CD4-positive, alpha-beta T cell (primary cell): Measurements from ENCODE around the gene CPED1. TPM values are rescaled to one million over a fixed set of nuclear protein-coding genes. Genes with fewer than 3 reads are reported as not detected.

Source experiments
- ATAC-seq: fragments of 200-7000 bp; cut with Tn5 transposase; one replicate; pipeline ENCODE4 v1.10.0; 2022; ENCODE audit warnings: mild to moderate bottlenecking; ENCODE audit not compliant: poor library complexity
- CTCF ChIA-PET: fragments of 350-600 bp; sonication (Branson Sonifier 250); formaldehyde crosslinking; loops from one replicate; lab custom pipeline; 2021; ENCODE audit warnings: antibody characterized with exemption, inconsistent platforms; lab: Charles Lee
- POLR2A ChIA-PET: fragments of 350-600 bp; sonication (Branson Sonifier 250); formaldehyde crosslinking; loops from one replicate; lab custom pipeline; 2021; ENCODE audit warnings: antibody characterized with exemption, inconsistent platforms; lab: Charles Lee
- DNase-seq, 14 experiments: peaks; one replicate each; pipeline ENCODE4 v3.0.0-alpha.2; 2013 to 2020; ENCODE audit warnings: mixed read lengths in 2 of 14
- H3K27ac ChIP-seq, 2 donors: one replicate each; pipeline versions ENCODE4 v1.5.1 to v1.7.0; 2013; ENCODE audit warnings: low read length in 2 of 2, low read depth in 1 of 2, mild to moderate bottlenecking in 1 of 2
- H3K27me3 ChIP-seq, 2 experiments: 1 replicate in 1 of 2; 2 replicates in 1 of 2; pipeline versions ENCODE4 v1.6.1 to v1.7.0; 2013; ENCODE audit warnings: low read length in 2 of 2, control low read depth in 1 of 2, mild to moderate bottlenecking in 1 of 2, moderate library complexity in 1 of 2; ENCODE audit not compliant: insufficient read depth in 2 of 2, control insufficient read depth in 1 of 2
- H3K36me3 ChIP-seq: one replicate; pipeline ENCODE4 v1.6.1; 2013; ENCODE audit warnings: low read length, control low read depth; ENCODE audit not compliant: insufficient read depth
- H3K4me1 ChIP-seq: one replicate; pipeline ENCODE4 v1.6.1; 2013; ENCODE audit warnings: low read length, control low read depth; ENCODE audit not compliant: insufficient read depth
- H3K4me3 ChIP-seq: one replicate; pipeline ENCODE4 v1.5.1; 2013; ENCODE audit warnings: mild to moderate bottlenecking, low read length, moderate library complexity
- H3K9me3 ChIP-seq, 2 experiments: 1 replicate in 1 of 2; 2 replicates in 1 of 2; pipeline versions ENCODE4 v1.6.1 to v1.7.0; 2013; ENCODE audit warnings: low read length in 2 of 2, mild to moderate bottlenecking in 2 of 2, control low read depth in 1 of 2, moderate library complexity in 1 of 2; ENCODE audit not compliant: control insufficient read depth in 1 of 2, insufficient read depth in 1 of 2
- H3K27ac Mint-ChIP-seq: one replicate; pipeline ENCODE4 v1.8.0; 2020; ENCODE audit warnings: mixed read lengths
- H3K27me3 Mint-ChIP-seq: one replicate; pipeline ENCODE4 v1.8.0; 2021; ENCODE audit warnings: mixed read lengths
- H3K36me3 Mint-ChIP-seq: one replicate; pipeline ENCODE4 v1.8.0; 2021; ENCODE audit warnings: low read depth, mixed read lengths
- H3K4me1 Mint-ChIP-seq: one replicate; pipeline ENCODE4 v1.8.0; 2021; ENCODE audit warnings: low read depth, mixed read lengths
- H3K4me3 Mint-ChIP-seq: one replicate; pipeline ENCODE4 v1.8.0; 2020; ENCODE audit warnings: mild to moderate bottlenecking, mixed read lengths
- H3K9me3 Mint-ChIP-seq: one replicate; pipeline ENCODE4 v1.8.0; 2020; ENCODE audit warnings: mixed read lengths
- CTCF ChIP-seq: fragments of 200-600 bp; IDR thresholded peaks from one replicate; pipeline ENCODE4 v1.8.0; 2022; ENCODE audit warnings: antibody characterized with exemption, mild to moderate bottlenecking
- intact Hi-C, 2 experiments: fragments of 100-400 bp; cut with DNase I in 1 of 2; cut with micrococcal nuclease in 1 of 2; formaldehyde crosslinking; loops; one replicate each; pipeline versions ENCODE4 v1.15.1 to v1.9.0; 2023 to 2025; cut with DNase I, micrococcal nuclease
- total RNA-seq, 174 experiments: library from RNA in 2 of 174; stranded (reverse) in 2 of 174; gene quantifications; one replicate each; pipeline ENCODE4 v1.2.3 and lab custom pipeline; 2021 to 2026

CPED1 gene
- total RNA-seq, 2 experiments from 2014 or later = 0.08 to 0.19 TPM

DNA sequence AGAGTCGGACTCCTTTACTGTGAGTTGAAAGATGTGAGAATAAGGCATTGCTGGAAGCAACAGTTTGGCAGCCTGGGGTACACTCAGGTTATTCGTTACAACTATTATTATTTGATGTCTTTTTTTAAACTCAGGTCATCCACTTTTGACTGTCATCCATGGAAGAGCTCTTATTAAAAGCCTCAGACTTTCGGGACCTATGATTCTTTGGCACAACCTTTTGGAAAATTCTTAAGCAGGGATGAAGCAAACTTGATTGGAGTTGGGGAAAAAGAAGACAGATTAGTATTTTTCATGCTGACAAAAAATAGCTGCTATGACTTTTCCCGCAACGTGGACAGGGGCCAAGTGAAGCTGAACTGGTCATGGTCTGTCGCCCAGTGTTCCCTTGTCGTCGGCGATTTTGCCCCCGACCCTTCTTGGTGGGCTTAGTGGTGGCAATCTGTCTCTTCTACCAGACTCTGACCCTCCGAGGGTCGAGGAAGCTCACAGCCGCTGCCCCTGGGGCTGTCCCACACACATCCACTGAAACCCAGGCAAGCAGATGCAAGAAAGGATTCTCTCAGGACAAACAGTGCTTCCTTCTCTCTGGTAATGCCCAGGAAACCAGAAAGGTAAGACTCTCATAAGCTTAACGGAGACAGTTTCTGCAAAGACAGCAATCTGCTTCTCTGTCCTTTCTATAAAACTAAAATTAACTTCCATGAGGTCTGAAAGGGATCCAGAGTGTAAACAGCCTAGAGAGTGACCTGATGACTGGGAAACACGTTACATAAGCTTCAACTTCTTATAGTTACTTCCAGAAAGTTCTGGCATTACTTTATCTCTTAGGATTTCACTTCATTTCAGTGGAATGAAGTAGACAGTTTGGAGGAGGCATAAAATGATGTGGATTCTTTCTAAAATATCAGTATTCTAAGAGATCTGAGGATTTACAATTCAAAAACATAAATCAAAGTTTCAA lies 1.0 kb downstream of the CPED1 start:
- H3K4me1 Mint-ChIP-seq = peaks cover 28% of the 10 kb centered on the region
- no peak overlapping the region for H3K4me3 Mint-ChIP-seq
- H3K27ac ChIP-seq = no peak overlapping the region
- H3K9me3 Mint-ChIP-seq = no peaks in the 10 kb centered on the region
- H3K27me3 ChIP-seq = peaks cover 25 to 57% of the 10 kb centered on the region in 2 experiments
- POLR2A ChIA-PET = interaction anchor here (0.7 to 0.9 kb wide), 3 partner anchors 10 to 39 kb away, joined by 3 to 4 read pairs (median 3); partner anchors contain the start of gene ING3
- H3K27me3 Mint-ChIP-seq = peaks cover 70% of the 10 kb centered on the region
- no peak overlapping the region for H3K27ac Mint-ChIP-seq
- no peak for ATAC-seq
- no peak overlapping the region for H3K4me3 ChIP-seq
- H3K36me3 ChIP-seq = no peaks in the 10 kb centered on the region
- no peak for TF ChIP-seq CTCF
- peaks cover 20% of the 10 kb centered on the region for H3K4me1 ChIP-seq
- no peaks in the 10 kb centered on the region for H3K36me3 Mint-ChIP-seq
- no peaks in the 10 kb centered on the region for H3K9me3 ChIP-seq
- CTCF ChIA-PET = interaction anchor here (1.6 to 2.9 kb wide), 2 partner anchors 10 to 87 kb away, joined by 5 to 8 read pairs; no protein-coding TSS in a partner anchor
- no peak for DNase-seq
- intact Hi-C loops = loop anchor here in 1 of 2 experiments (5.0 to 10.0 kb wide), 2 partner anchors 405 to 558 kb away; partner anchors contain the start of gene FAM3C

DNA sequence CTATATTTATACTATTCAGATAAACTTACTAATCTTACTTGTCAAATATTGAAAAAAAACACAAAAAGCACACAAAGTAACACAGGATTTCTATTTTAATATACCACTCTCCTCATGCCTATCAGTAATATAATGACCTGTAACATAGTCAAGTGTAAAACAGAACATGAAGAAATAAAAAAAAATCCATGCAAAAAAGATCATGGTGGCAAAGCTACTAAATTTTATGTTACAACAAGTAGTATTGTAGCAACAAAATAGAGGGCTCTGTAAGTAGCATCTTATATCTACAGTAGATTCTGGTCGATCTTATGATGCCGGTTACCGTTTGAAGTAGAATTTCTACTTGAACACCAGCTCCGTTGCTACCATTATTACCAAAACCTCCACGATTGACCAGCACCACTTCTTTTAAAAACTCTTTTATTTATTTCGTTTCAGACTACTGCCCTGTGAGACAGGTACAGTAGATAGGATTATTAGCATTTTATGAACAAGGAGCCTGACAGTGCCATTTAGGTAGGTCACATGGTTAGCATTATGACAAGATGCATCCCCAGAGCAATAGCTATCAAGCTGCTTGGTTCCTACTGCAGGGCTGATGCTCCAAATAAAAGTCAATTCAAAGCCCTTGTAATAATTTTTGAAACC lies 2.1 kb downstream of the CPED1 start:
- H3K36me3 Mint-ChIP-seq = no peaks in the 10 kb centered on the region
- no peaks in the 10 kb centered on the region for H3K36me3 ChIP-seq
- no peak overlapping the region for H3K27ac Mint-ChIP-seq
- no peak for TF ChIP-seq CTCF
- intact Hi-C loops = no loop called here
- ATAC-seq (no peak), DNase-seq (no peak)
- H3K27me3 ChIP-seq = peaks cover 25 to 56% of the 10 kb centered on the region in 2 experiments
- H3K27ac ChIP-seq = no peak overlapping the region
- ChIA-PET CTCF (no interaction called here), POLR2A (interaction anchor here (0.7 kb wide), 1 partner anchor 39 kb away, joined by 3 read pairs; no protein-coding TSS in a partner anchor)
- H3K4me1 Mint-ChIP-seq = peaks cover 38% of the 10 kb centered on the region
- no peaks in the 10 kb centered on the region for H3K9me3 Mint-ChIP-seq
- peaks cover 69% of the 10 kb centered on the region for H3K27me3 Mint-ChIP-seq
- peaks cover 21% of the 10 kb centered on the region for H3K4me1 ChIP-seq
- H3K9me3 ChIP-seq = no peaks in the 10 kb centered on the region
- no peak overlapping the region for H3K4me3 Mint-ChIP-seq
- H3K4me3 ChIP-seq = no peak overlapping the region

DNA sequence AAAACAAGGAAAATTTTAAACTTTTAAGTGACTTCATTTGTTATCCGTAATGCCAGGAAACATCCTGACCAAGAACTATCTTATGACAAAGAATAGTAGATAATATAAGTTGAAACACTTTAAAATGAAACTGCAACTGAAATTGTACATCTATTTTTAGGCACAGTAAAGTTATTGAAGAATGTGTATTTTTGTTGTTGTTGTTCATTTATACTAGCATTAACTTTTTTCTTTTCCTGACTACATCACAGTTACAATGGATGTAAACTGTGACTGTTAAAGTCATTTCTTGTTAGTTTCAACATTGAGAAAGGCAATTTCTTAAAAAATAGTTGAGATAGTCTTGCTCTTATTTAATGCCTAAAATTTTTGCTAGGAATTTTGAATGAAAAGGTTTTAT lies 2.6 kb downstream of the CPED1 start:
- H3K4me3 ChIP-seq = no peak overlapping the region
- Mint-ChIP-seq H3K4me1 (peaks cover 44% of the 10 kb centered on the region), H3K27ac (no peak overlapping the region), H3K27me3 (peaks cover 64% of the 10 kb centered on the region), H3K4me3 (no peak overlapping the region), H3K9me3 (no peaks in the 10 kb centered on the region), H3K36me3 (no peaks in the 10 kb centered on the region)
- peaks cover 26% of the 10 kb centered on the region for H3K4me1 ChIP-seq
- peaks cover 25 to 51% of the 10 kb centered on the region in 2 experiments for H3K27me3 ChIP-seq
- ChIA-PET POLR2A (interaction anchor here (0.7 kb wide), 1 partner anchor 40 kb away, joined by 3 read pairs; no protein-coding TSS in a partner anchor), CTCF (no interaction called here)
- DNase-seq (no peak), ATAC-seq (no peak)
- no peak for TF ChIP-seq CTCF
- H3K27ac ChIP-seq = no peak overlapping the region
- H3K36me3 ChIP-seq = no peaks in the 10 kb centered on the region
- H3K9me3 ChIP-seq = no peaks in the 10 kb centered on the region
- intact Hi-C loops = no loop called here
